Adipocyte (in vitro differentiated cells): Measurements from ENCODE around the gene EMX1.

Experiments
- DNase-seq: peaks from one replicate; pipeline ENCODE4 v3.0.0-alpha.2; 2015; ENCODE audit warnings: low read depth
- H3K27me3 ChIP-seq: replicated peaks from 2 replicates; pipeline ENCODE4 v1.7.0; 2013; ENCODE audit warnings: mild to moderate bottlenecking, low read length, moderate library complexity; ENCODE audit not compliant: control insufficient read depth, insufficient read depth
- H3K36me3 ChIP-seq: 2 replicates; pipeline ENCODE4 v1.7.0; 2013; ENCODE audit warnings: low read length, mild to moderate bottlenecking, moderate library complexity; ENCODE audit not compliant: control insufficient read depth, insufficient read depth, severe bottlenecking
- H3K4me1 ChIP-seq: 2 replicates; pipeline ENCODE4 v1.7.0; 2013; ENCODE audit warnings: mild to moderate bottlenecking, low read length, moderate library complexity; ENCODE audit not compliant: control insufficient read depth, insufficient read depth
- H3K4me3 ChIP-seq: 2 replicates; pipeline ENCODE4 v1.7.0; 2013; ENCODE audit warnings: mild to moderate bottlenecking, low read length, moderate library complexity
- H3K9ac ChIP-seq: 2 replicates; pipeline ENCODE4 v1.7.0; 2013; ENCODE audit warnings: mild to moderate bottlenecking, low read length, moderate library complexity
- H3K9me3 ChIP-seq: 2 replicates; pipeline ENCODE4 v1.7.0; 2013; ENCODE audit warnings: mild to moderate bottlenecking, low read length, moderate library complexity; ENCODE audit not compliant: control insufficient read depth

Gene EMX1

GRCh38 chr2:72949642-72950041 is 32.3 kb downstream of the EMX1 start:
- no peak overlapping the region for H3K4me3 ChIP-seq
- H3K36me3 ChIP-seq = no peaks in the 10 kb centered on the region
- H3K9me3 ChIP-seq = no peaks in the 10 kb centered on the region
- no peak for DNase-seq
- H3K9ac ChIP-seq = no peak overlapping the region
- no peaks in the 10 kb centered on the region for H3K4me1 ChIP-seq
- no peaks in the 10 kb centered on the region for H3K27me3 ChIP-seq

GRCh38 chr2:72950558-72951255 is 33.4 kb downstream of the EMX1 start:
- H3K27me3 ChIP-seq = no peaks in the 10 kb centered on the region
- H3K9ac ChIP-seq = no peak overlapping the region
- H3K9me3 ChIP-seq = no peaks in the 10 kb centered on the region
- no peak for DNase-seq
- H3K36me3 ChIP-seq = no peaks in the 10 kb centered on the region
- H3K4me3 ChIP-seq = no peak overlapping the region
- H3K4me1 ChIP-seq = no peaks in the 10 kb centered on the region

GRCh38 chr2:72951303-72952095 is 34.2 kb downstream of the EMX1 start:
- H3K4me3 ChIP-seq = no peak overlapping the region
- no peak for DNase-seq
- H3K36me3 ChIP-seq = no peaks in the 10 kb centered on the region
- H3K27me3 ChIP-seq = no peaks in the 10 kb centered on the region
- no peaks in the 10 kb centered on the region for H3K9me3 ChIP-seq
- no peak overlapping the region for H3K9ac ChIP-seq
- no peaks in the 10 kb centered on the region for H3K4me1 ChIP-seq

- no peaks in the 10 kb centered on the region for H3K27me3 ChIP-seq
- H3K9ac ChIP-seq = no peak overlapping the region
- H3K4me3 ChIP-seq = no peak overlapping the region
- no peak for DNase-seq
- H3K36me3 ChIP-seq = peaks cover 2% of the 10 kb centered on the region
- no peaks in the 10 kb centered on the region for H3K4me1 ChIP-seq
- H3K9me3 ChIP-seq = no peaks in the 10 kb centered on the region
These were observed 34.9 kb downstream of the EMX1 start for GRCh38 chr2:72952110-72952823.

- Histone ChIP-seq H3K4me3 (no peak overlapping the region), H3K9ac (no peak overlapping the region), H3K27me3 (no peaks in the 10 kb centered on the region), H3K4me1 (no peaks in the 10 kb centered on the region), H3K36me3 (peaks cover 3% of the 10 kb centered on the region), H3K9me3 (no peaks in the 10 kb centered on the region)
- DNase-seq = no peak
These were observed 35.6 kb downstream of the EMX1 start for GRCh38 chr2:72952961-72953360.

- Histone ChIP-seq H3K36me3 (peaks cover 3% of the 10 kb centered on the region), H3K27me3 (no peaks in the 10 kb centered on the region), H3K4me3 (no peak overlapping the region), H3K4me1 (no peaks in the 10 kb centered on the region), H3K9ac (no peak overlapping the region), H3K9me3 (no peaks in the 10 kb centered on the region)
- DNase-seq = no peak
These were observed 36.2 kb downstream of the EMX1 start for GRCh38 chr2:72953528-72953927.

GRCh38 chr2:72953976-72954375 is 36.7 kb downstream of the EMX1 start:
- no peaks in the 10 kb centered on the region for H3K9me3 ChIP-seq
- no peaks in the 10 kb centered on the region for H3K27me3 ChIP-seq
- no peaks in the 10 kb centered on the region for H3K4me1 ChIP-seq
- H3K9ac ChIP-seq = no peak overlapping the region
- H3K36me3 ChIP-seq = peaks cover 3% of the 10 kb centered on the region
- H3K4me3 ChIP-seq = no peak overlapping the region
- no peak for DNase-seq

- Histone ChIP-seq H3K36me3 (peaks cover 3% of the 10 kb centered on the region), H3K27me3 (no peaks in the 10 kb centered on the region), H3K4me3 (no peak overlapping the region), H3K4me1 (no peaks in the 10 kb centered on the region), H3K9ac (no peak overlapping the region), H3K9me3 (no peaks in the 10 kb centered on the region)
- DNase-seq = no peak
These were observed 37.3 kb downstream of the EMX1 start for GRCh38 chr2:72954376-72955227.

- H3K36me3 ChIP-seq = peaks cover 3% of the 10 kb centered on the region
- DNase-seq = no peak
- no peak overlapping the region for H3K4me3 ChIP-seq
- no peaks in the 10 kb centered on the region for H3K4me1 ChIP-seq
- H3K9ac ChIP-seq = no peak overlapping the region
- H3K9me3 ChIP-seq = no peaks in the 10 kb centered on the region
- no peaks in the 10 kb centered on the region for H3K27me3 ChIP-seq
These were observed 38.1 kb downstream of the EMX1 start for GRCh38 chr2:72955228-72956049.

- DNase-seq = no peak
- no peak overlapping the region for H3K4me3 ChIP-seq
- H3K4me1 ChIP-seq = no peaks in the 10 kb centered on the region
- no peaks in the 10 kb centered on the region for H3K27me3 ChIP-seq
- no peaks in the 10 kb centered on the region for H3K9me3 ChIP-seq
- peaks cover 3% of the 10 kb centered on the region for H3K36me3 ChIP-seq
- H3K9ac ChIP-seq = no peak overlapping the region
These were observed 38.7 kb downstream of the EMX1 start for GRCh38 chr2:72956050-72956395.
